SK-N-MC (cell line): Measurements from ENCODE around the gene BMI1.
A peak's percentile ranks its signal among the peaks of the same experiment; 100 is the strongest.

Experiments
- DNase-seq: peaks from one replicate; pipeline ENCODE4 v3.0.0-alpha.2; 2011; ENCODE audit warnings: low read depth, low spot score
- H3K27ac ChIP-seq: fragments of 200-600 bp; sonication (generic); 2 replicates; pipeline ENCODE4 v1.5.1; 2016; ENCODE audit warnings: mixed run types
- H3K36me3 ChIP-seq: fragments of 200-600 bp; sonication (generic); 2 replicates; pipeline ENCODE4 v1.6.1; 2017; ENCODE audit warnings: antibody characterized with exemption, low read length, mixed read lengths; ENCODE audit not compliant: insufficient read depth
- H3K4me3 ChIP-seq: fragments of 200-600 bp; sonication (generic); 2 replicates; pipeline ENCODE4 v1.5.1; 2016
- H3K9ac ChIP-seq: fragments of 200-600 bp; sonication (generic); 2 replicates; pipeline ENCODE4 v1.8.0; 2017; ENCODE audit warnings: mixed run types, mixed read lengths; ENCODE audit not compliant: insufficient read length
- H3K9me3 ChIP-seq: fragments of 200-600 bp; sonication (generic); 2 replicates; pipeline ENCODE4 v1.6.1; 2017; ENCODE audit warnings: low read depth, mild to moderate bottlenecking, antibody characterized with exemption, low read length, moderate library complexity, mixed read lengths
- EZH2 ChIP-seq: fragments of 200-600 bp; sonication (generic); IDR thresholded peaks from one replicate; pipeline ENCODE4 v1.6.1; 2017; ENCODE audit warnings: antibody characterized with exemption
- FOXP2 ChIP-seq: optimal IDR thresholded peaks from 2 replicates; pipeline ENCODE3; 2011; ENCODE audit warnings: mild to moderate bottlenecking, moderate library complexity; ENCODE audit not compliant: insufficient read depth; ENCODE audit errors: extremely low read length, control extremely low read depth
- POLR2AphosphoS5 ChIP-seq: IDR thresholded peaks from 2 replicates; pipeline ENCODE4 v1.6.1; 2012; ENCODE audit warnings: mild to moderate bottlenecking, low read depth, low read length, borderline replicate concordance

BMI1 gene

GRCh38 chr10:22332116-22332692 lies 11.3 kb downstream of the BMI1 start:
- H3K4me3 ChIP-seq = no peak overlapping the region
- DNase-seq = no peak
- no peak overlapping the region for H3K27ac ChIP-seq
- TF ChIP-seq POLR2AphosphoS5 (no peak), FOXP2 (no peak), EZH2 (no peak)
- no peak overlapping the region for H3K9ac ChIP-seq
- H3K36me3 ChIP-seq = peaks cover 14% of the 10 kb centered on the region
- H3K9me3 ChIP-seq = no peaks in the 10 kb centered on the region

DNA sequence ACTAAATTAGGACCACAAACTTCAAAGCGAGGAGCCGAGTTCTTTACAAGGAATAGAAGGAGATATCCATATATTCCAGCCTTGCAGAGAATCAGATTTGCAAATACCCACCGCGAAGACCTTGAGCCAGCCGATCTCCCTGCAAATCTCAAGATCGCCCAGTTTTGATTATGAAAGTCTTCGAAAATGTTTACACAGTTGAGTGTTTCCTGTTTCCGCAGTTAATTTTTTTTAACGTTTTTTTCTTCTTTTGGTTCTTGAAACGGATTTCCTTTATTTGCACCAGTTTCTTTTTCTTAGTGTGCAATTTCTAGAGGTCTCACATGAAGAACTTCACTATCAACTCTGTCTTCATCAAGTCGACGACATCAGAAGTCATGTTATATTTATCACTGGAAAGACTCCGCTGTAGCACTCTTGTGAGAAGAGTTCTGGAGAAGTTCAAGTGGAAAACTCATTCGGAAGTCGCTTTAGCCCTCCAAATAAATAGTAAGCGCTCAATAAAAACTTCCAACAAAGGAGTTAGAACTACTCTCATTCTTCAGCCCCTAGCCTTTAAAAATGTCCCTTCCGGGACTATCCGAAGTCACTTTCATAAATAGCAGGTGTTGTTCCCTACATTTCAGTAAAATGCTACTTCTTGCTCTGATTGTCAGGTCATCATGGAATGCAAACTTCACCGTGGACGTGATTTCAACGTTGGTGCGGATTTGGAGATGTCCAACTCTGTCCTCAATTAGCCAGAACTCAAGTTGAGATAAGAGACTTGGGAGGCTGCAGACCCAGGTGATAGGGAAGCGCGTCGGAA lies 12.5 kb downstream of the BMI1 start:
- no peak for TF ChIP-seq POLR2AphosphoS5
- no peak for TF ChIP-seq FOXP2
- TF ChIP-seq EZH2 = no peak
- peaks cover 13% of the 10 kb centered on the region for H3K36me3 ChIP-seq
- no peak overlapping the region for H3K4me3 ChIP-seq
- no peak for DNase-seq
- no peak overlapping the region for H3K27ac ChIP-seq
- no peak overlapping the region for H3K9ac ChIP-seq
- H3K9me3 ChIP-seq = no peaks in the 10 kb centered on the region

- H3K36me3 ChIP-seq = peaks cover 11% of the 10 kb centered on the region
- no peak for DNase-seq
- H3K27ac ChIP-seq = no peak overlapping the region
- no peak overlapping the region for H3K9ac ChIP-seq
- no peak overlapping the region for H3K4me3 ChIP-seq
- no peaks in the 10 kb centered on the region for H3K9me3 ChIP-seq
- no peak for TF ChIP-seq EZH2
- TF ChIP-seq POLR2AphosphoS5 = no peak
- no peak for TF ChIP-seq FOXP2
Measured at GRCh38 chr10:22333975-22334282, 13.0 kb downstream of the BMI1 start.

DNA sequence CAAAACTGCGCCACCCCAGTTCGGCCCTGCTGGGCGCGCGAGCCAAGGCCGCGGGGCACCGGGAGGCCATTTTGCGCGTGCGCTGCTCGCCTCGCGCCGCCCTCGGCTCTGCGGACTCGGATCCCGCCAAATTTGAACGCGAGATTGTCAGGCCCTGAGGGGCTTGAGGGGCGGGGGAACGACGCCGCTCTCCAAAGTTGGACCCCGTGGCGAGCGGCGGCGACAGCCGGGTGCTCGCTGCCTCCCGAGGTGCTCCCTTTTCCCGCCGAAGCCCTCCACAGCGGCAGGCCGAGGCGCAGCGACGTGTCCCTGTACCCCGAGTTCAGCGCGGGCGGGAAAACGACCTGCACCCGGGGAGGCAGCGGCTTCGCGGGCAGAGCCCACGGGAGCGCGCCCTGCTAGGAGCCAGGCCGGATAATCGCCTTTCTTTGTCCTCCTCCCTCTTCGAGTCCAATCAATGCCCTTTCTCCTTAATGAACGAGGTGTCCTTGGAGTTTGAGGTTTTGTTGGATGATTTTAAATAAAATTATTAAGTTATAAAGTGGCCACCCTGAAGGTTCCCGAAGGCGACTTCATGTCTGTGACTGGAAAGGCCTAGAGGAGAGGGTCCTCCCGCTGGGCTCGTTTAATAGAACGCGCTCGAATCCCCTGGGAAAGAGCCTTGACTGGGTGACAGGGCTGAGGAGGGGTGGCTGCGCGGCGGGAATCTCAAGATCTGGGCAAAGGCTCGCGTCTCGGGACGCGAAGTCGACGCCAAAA lies 13.7 kb downstream of the BMI1 start:
- no peak overlapping the region for H3K9ac ChIP-seq
- H3K27ac ChIP-seq = no peak overlapping the region
- TF ChIP-seq FOXP2 = no peak
- TF ChIP-seq EZH2 = no peak
- no peak for TF ChIP-seq POLR2AphosphoS5
- H3K36me3 ChIP-seq = peaks cover 4% of the 10 kb centered on the region
- H3K4me3 ChIP-seq = no peak overlapping the region
- DNase-seq = no peak
- no peaks in the 10 kb centered on the region for H3K9me3 ChIP-seq

- no peaks in the 10 kb centered on the region for H3K9me3 ChIP-seq
- H3K27ac ChIP-seq = no peak overlapping the region
- H3K9ac ChIP-seq = no peak overlapping the region
- H3K4me3 ChIP-seq = no peak overlapping the region
- TF ChIP-seq EZH2 (no peak), FOXP2 (no peak), POLR2AphosphoS5 (no peak)
- no peaks in the 10 kb centered on the region for H3K36me3 ChIP-seq
- DNase-seq = no peak
Measured at GRCh38 chr10:22335173-22335933, 14.5 kb downstream of the BMI1 start.

- H3K9me3 ChIP-seq = no peaks in the 10 kb centered on the region
- H3K27ac ChIP-seq = no peak overlapping the region
- no peak overlapping the region for H3K9ac ChIP-seq
- TF ChIP-seq FOXP2 = no peak
- no peak for TF ChIP-seq POLR2AphosphoS5
- no peak for TF ChIP-seq EZH2
- peak overlapping the region; percentile 75 for H3K4me3 ChIP-seq
- no peaks in the 10 kb centered on the region for H3K36me3 ChIP-seq
- no peak for DNase-seq
Measured at GRCh38 chr10:22338185-22338900, 17.4 kb downstream of the BMI1 start.

DNA sequence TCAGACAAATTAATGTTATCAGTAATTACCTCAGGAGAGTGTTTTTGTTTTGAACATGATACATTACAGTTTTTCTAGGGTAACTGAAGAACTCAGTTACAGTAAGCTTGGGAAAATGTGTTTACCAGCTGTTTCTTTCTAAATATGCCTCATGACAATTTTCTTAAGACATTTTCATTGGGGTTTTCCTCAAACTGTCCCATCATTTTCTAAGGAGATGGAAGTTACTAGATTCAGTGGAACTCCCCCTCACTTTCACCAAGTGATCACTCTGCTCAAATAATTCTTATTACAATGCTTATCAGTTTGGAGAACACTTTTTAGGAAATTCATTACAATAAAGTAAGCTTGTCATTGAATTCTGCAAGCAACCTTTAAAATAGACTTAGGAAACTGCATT lies 18.0 kb downstream of the BMI1 start:
- Histone ChIP-seq H3K9ac (no peak overlapping the region), H3K9me3 (no peaks in the 10 kb centered on the region), H3K4me3 (peak overlapping the region; percentile 75), H3K27ac (no peak overlapping the region), H3K36me3 (no peaks in the 10 kb centered on the region)
- no peak for TF ChIP-seq FOXP2
- no peak for TF ChIP-seq POLR2AphosphoS5
- no peak for TF ChIP-seq EZH2
- DNase-seq = no peak
